HEK293 (cell line): Measurements from ENCODE around the gene GNG7.
"Not testable (repeated sequence)": the region's sequence is repeated elsewhere in the genome, so short reads cannot be mapped to it uniquely, and the experiment has no call there.

Source experiments
- CTCF ChIA-PET: fragments of 350-600 bp; formaldehyde crosslinking; extraction: SDS; loops from one replicate; lab custom pipeline; 2021; ENCODE audit warnings: antibody characterized with exemption; lab: Yijun Ruan, JAX
- POLR2A ChIA-PET: fragments of 300-600 bp; formaldehyde crosslinking; extraction: SDS; loops from one replicate; lab custom pipeline; 2020; ENCODE audit warnings: antibody characterized with exemption, inconsistent platforms; lab: Yijun Ruan, JAX
- H3K27ac ChIP-seq: fragments of 200-500 bp; sonication (Bioruptor generic); 2 replicates; pipeline ENCODE4 v1.5.1; 2014; ENCODE audit warnings: low read depth, low read length, control low read depth, inconsistent platforms; ENCODE audit errors: extremely low read depth
- H3K36me3 ChIP-seq, 2 experiments: fragments of 200-500 bp in 1 of 2; sonication (Bioruptor generic) in 1 of 2; 1 replicate in 1 of 2; 2 replicates in 1 of 2; pipeline ENCODE4 v1.5.1; 2014 to 2017; ENCODE audit warnings: inconsistent platforms in 2 of 2, low read length in 2 of 2; ENCODE audit not compliant: control insufficient read depth in 2 of 2, insufficient read depth in 1 of 2
- H3K4me1 ChIP-seq: fragments of 200-500 bp; sonication (Bioruptor generic); 2 replicates; pipeline ENCODE4 v1.5.1; 2014; ENCODE audit warnings: mild to moderate bottlenecking, low read length, inconsistent platforms; ENCODE audit not compliant: control insufficient read depth, insufficient read depth
- H3K4me3 ChIP-seq: 2 replicates; pipeline ENCODE4 v1.5.1; 2011; ENCODE audit warnings: low read depth, mild to moderate bottlenecking, control low read depth, low read length, moderate library complexity
- H3K9me3 ChIP-seq: fragments of 200-500 bp; sonication (Bioruptor generic); 2 replicates; pipeline ENCODE4 v1.5.1; 2014; ENCODE audit warnings: low read depth, low read length, inconsistent platforms; ENCODE audit not compliant: control insufficient read depth, insufficient read depth
- EGR2 ChIP-seq: fragments of 450-650 bp; formaldehyde crosslinking; IDR thresholded peaks from 2 replicates; pipeline ENCODE4 v1.5.1; 2016; ENCODE audit warnings: low read depth, missing biosample characterization, missing genetic modification characterization
- GLI4 ChIP-seq: fragments of 450-650 bp; formaldehyde crosslinking; IDR thresholded peaks from 2 replicates; pipeline ENCODE4 v1.5.1; 2016; ENCODE audit warnings: missing biosample characterization, missing genetic modification characterization
- IKZF3 ChIP-seq: fragments of 450-650 bp; IDR thresholded peaks from 2 replicates; pipeline ENCODE4 v1.5.0; 2018; ENCODE audit warnings: missing biosample characterization, mild to moderate bottlenecking, missing genetic modification characterization, moderate library complexity
- MZF1 ChIP-seq: fragments of 450-650 bp; formaldehyde crosslinking; IDR thresholded peaks from 2 replicates; pipeline ENCODE4 v1.5.1; 2017; ENCODE audit warnings: missing biosample characterization, missing genetic modification characterization, borderline replicate concordance
- SP3 ChIP-seq: fragments of 450-650 bp; formaldehyde crosslinking; IDR thresholded peaks from 2 replicates; pipeline ENCODE4 v1.5.1; 2016; ENCODE audit warnings: missing biosample characterization, missing genetic modification characterization
- TCF7L2 ChIP-seq: IDR thresholded peaks from 2 replicates; pipeline ENCODE4 v1.6.1; 2011; ENCODE audit warnings: low read depth, mild to moderate bottlenecking, inconsistent platforms, low read length, moderate library complexity, borderline replicate concordance
- TSHZ1 ChIP-seq: fragments of 450-650 bp; formaldehyde crosslinking; IDR thresholded peaks from 2 replicates; pipeline ENCODE4 v1.5.1; 2016; ENCODE audit warnings: missing biosample characterization, missing genetic modification characterization, borderline replicate concordance
- ZBTB17 ChIP-seq: fragments of 450-650 bp; formaldehyde crosslinking; IDR thresholded peaks from 2 replicates; pipeline ENCODE4 v1.5.1; 2016; ENCODE audit warnings: missing biosample characterization, missing genetic modification characterization
- ZBTB48 ChIP-seq: fragments of 450-650 bp; formaldehyde crosslinking; IDR thresholded peaks from 2 replicates; pipeline ENCODE4 v1.5.1; 2016; ENCODE audit warnings: missing biosample characterization, missing genetic modification characterization
- ZIC2 ChIP-seq: fragments of 450-650 bp; formaldehyde crosslinking; IDR thresholded peaks from 2 replicates; pipeline ENCODE4 v1.5.1; 2016; ENCODE audit warnings: missing biosample characterization, missing genetic modification characterization
- ZNF24 ChIP-seq: fragments of 450-650 bp; formaldehyde crosslinking; IDR thresholded peaks from 2 replicates; pipeline ENCODE4 v1.5.1; 2016; ENCODE audit warnings: missing biosample characterization, missing genetic modification characterization
- ZNF302 ChIP-seq: fragments of 450-650 bp; formaldehyde crosslinking; IDR thresholded peaks from 2 replicates; pipeline ENCODE4 v1.5.1; 2016; ENCODE audit warnings: missing biosample characterization, missing genetic modification characterization, low read depth
- ZNF473 ChIP-seq: fragments of 450-650 bp; formaldehyde crosslinking; IDR thresholded peaks from 2 replicates; pipeline ENCODE4 v1.5.1; 2017; ENCODE audit warnings: missing biosample characterization, missing genetic modification characterization
- ZNF621 ChIP-seq: fragments of 450-650 bp; formaldehyde crosslinking; IDR thresholded peaks from 2 replicates; pipeline ENCODE4 v1.5.1; 2017; ENCODE audit warnings: missing biosample characterization, missing genetic modification characterization
- ZNF768 ChIP-seq: fragments of 450-650 bp; formaldehyde crosslinking; IDR thresholded peaks from 2 replicates; pipeline ENCODE4 v1.5.1; 2018; ENCODE audit warnings: missing biosample characterization, mild to moderate bottlenecking, missing genetic modification characterization
- ZSCAN4 ChIP-seq: fragments of 450-650 bp; formaldehyde crosslinking; IDR thresholded peaks from 2 replicates; pipeline ENCODE4 v1.5.1; 2017; ENCODE audit warnings: missing biosample characterization, missing genetic modification characterization
- TF ChIP-seq, protein P1 (sequence below): fragments of 450-650 bp; IDR thresholded peaks from 2 replicates; pipeline ENCODE4 v1.5.1; 2018; ENCODE audit warnings: missing biosample characterization, missing genetic modification characterization

Gene GNG7

GRCh38 chr19:2645826-2646225, 56.7 kb downstream of the GNG7 start:
- no peak overlapping the region for H3K4me3 ChIP-seq
- H3K9me3 ChIP-seq: no peaks in the 10 kb centered on the region
- POLR2A ChIA-PET: no interaction called here
- H3K27ac ChIP-seq: no peak overlapping the region
- TF ChIP-seq, protein P1, sequence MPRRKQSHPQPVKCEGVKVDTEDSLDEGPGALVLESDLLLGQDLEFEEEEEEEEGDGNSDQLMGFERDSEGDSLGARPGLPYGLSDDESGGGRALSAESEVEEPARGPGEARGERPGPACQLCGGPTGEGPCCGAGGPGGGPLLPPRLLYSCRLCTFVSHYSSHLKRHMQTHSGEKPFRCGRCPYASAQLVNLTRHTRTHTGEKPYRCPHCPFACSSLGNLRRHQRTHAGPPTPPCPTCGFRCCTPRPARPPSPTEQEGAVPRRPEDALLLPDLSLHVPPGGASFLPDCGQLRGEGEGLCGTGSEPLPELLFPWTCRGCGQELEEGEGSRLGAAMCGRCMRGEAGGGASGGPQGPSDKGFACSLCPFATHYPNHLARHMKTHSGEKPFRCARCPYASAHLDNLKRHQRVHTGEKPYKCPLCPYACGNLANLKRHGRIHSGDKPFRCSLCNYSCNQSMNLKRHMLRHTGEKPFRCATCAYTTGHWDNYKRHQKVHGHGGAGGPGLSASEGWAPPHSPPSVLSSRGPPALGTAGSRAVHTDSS (tag by site-specific recombination): no peak
- no peak for TF ChIP-seq EGR2 (tag by site-specific recombination)
- TF ChIP-seq SP3 (tag by site-specific recombination): no peak
- no peak for TF ChIP-seq TCF7L2
- CTCF ChIA-PET: interaction anchor here (0.5 kb wide), 1 partner anchor 386 kb away, joined by 5 read pairs; no protein-coding TSS in a partner anchor
- H3K4me1 ChIP-seq: no peaks in the 10 kb centered on the region
- H3K36me3 ChIP-seq: no peaks in the 10 kb centered on the region

DNA sequence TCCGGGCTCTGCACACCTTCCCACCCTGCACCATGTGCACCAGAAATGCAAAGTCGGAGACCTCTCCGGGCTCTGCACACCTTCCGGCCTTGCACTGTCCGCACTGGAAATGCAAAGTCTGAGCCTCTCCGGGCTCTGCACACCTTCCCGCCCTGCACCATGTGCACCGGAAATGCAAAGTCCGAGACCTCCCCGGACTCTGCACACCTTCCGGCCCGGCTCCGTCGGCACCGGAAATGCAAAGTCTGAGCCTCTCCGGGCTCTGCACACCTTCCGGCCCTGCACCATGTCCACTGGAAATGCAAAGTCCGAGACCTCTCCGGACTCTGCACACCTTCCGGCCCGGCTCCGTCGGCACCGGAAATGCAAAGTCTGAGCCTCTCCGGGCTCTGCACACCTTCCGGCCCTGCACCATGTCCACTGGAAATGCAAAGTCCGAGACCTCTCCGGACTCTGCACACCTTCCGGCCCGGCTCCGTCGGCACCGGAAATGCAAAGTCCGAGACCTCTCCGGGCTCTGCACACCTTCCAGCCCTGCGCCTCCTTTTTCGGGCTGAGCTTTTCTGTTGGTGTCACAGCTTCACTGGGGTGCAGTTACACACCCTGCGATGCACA, 59.3 kb downstream of the GNG7 start:
- H3K9me3 ChIP-seq, POLR2A ChIA-PET, H3K4me1 ChIP-seq, H3K27ac ChIP-seq, H3K4me3 ChIP-seq, H3K36me3 ChIP-seq: not testable (repeated sequence)
- CTCF ChIA-PET: interaction anchor here (0.5 kb wide), 1 partner anchor 108 kb away, joined by 3 read pairs; no protein-coding TSS in a partner anchor

DNA sequence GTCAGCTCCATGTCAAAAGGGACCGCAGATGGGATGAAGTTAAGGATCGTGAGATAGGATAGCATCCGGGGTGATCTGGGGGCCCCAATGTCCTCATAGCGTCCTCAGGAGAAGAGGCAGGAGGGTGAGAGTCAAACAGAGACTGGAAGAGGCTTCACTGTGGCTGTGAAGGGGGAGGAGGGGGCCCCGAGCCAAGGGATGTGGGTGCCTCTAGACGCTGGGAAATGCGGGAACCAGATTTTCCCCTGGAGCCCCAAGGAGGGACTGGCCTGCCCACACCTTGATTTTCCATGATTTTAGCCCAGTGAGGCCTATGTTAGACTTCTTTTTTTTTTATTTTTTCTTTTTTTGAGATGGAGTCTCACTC, 61.2 kb downstream of the GNG7 start:
- no peaks in the 10 kb centered on the region for H3K36me3 ChIP-seq
- no peak overlapping the region for H3K4me3 ChIP-seq
- no peaks in the 10 kb centered on the region for H3K4me1 ChIP-seq
- no peak overlapping the region for H3K27ac ChIP-seq
- ChIA-PET POLR2A (no interaction called here), CTCF (no interaction called here)
- H3K9me3 ChIP-seq: no peaks in the 10 kb centered on the region
- TF ChIP-seq ZNF768 (tag by site-specific recombination): no peak
- no peak for TF ChIP-seq ZSCAN4
- no peak for TF ChIP-seq ZBTB17 (tag by site-specific recombination)
- no peak for TF ChIP-seq TSHZ1
- TF ChIP-seq ZNF302 (tag by site-specific recombination): no peak
- no peak for TF ChIP-seq ZBTB48 (tag by site-specific recombination)
- no peak for TF ChIP-seq GLI4 (tag by site-specific recombination)
- no peak for TF ChIP-seq IKZF3 (tag by site-specific recombination)
- no peak for TF ChIP-seq ZNF621
- TF ChIP-seq ZIC2 (tag by site-specific recombination): no peak
- no peak for TF ChIP-seq MZF1
- no peak for TF ChIP-seq ZNF473 (tag by site-specific recombination)
- no peak for TF ChIP-seq ZNF24 (tag by site-specific recombination)
